ENCODE data around the gene PSMD3.

GRCh38 chr17:40027614-40028012 is 47.0 kb downstream of the PSMD3 start:
- no peak for TF ChIP-seq CTCF (conservative IDR thresholded peaks at IDR 0.05 in 1 of 2, IDR thresholded peaks at IDR 0.05 in 1 of 2; ENCODE audit: extremely low read depth in 1 of 2, insufficient read depth in 1 of 2, low read depth in 1 of 2, low read length in 2 of 2)
- no peak for TF ChIP-seq EZH2 (IDR thresholded peaks at IDR 0.05; ENCODE audit: borderline replicate concordance, low read length)

All from mammary epithelial cell (primary cell).